HepG2 (cell line): ENCODE data around the gene DUXA. TPM values are rescaled to one million over a fixed set of nuclear protein-coding genes. Genes with fewer than 3 reads are reported as not detected.

Experiments used
- MAFK ChIP-seq, 2 experiments: IDR thresholded peaks in 1 of 2; conservative IDR thresholded peaks in 1 of 2; 2 replicates each; pipeline ENCODE4 v1.6.1; 2011; ENCODE audit warnings: improper control_type of control experiment in 2 of 2, low read length in 2 of 2
- MLX ChIP-seq: IDR thresholded peaks from 2 replicates; pipeline ENCODE4 v1.6.1; 2016
- NR0B2 ChIP-seq: sonication (generic); formaldehyde crosslinking; IDR thresholded peaks from 2 replicates; pipeline ENCODE4 v1.4.0; 2020; ENCODE audit warnings: mild to moderate bottlenecking, missing genetic modification reagents
- SRF ChIP-seq: IDR thresholded peaks from 2 replicates; pipeline ENCODE4 v1.6.1; 2011; ENCODE audit warnings: mild to moderate bottlenecking, low read depth, low read length, moderate library complexity
- SRY ChIP-seq: sonication (generic); formaldehyde crosslinking; IDR thresholded peaks from 2 replicates; pipeline ENCODE4 v1.8.0; 2022; ENCODE audit warnings: mild to moderate bottlenecking, missing genetic modification reagents
- THAP11 ChIP-seq: IDR thresholded peaks from 2 replicates; pipeline ENCODE4 v1.6.1; 2016; ENCODE audit warnings: missing biosample characterization, missing genetic modification reagents
- ZBTB21 ChIP-seq: sonication (generic); formaldehyde crosslinking; IDR thresholded peaks from 2 replicates; pipeline ENCODE4 v1.4.0; 2020; ENCODE audit warnings: missing genetic modification reagents
- ZBTB4 ChIP-seq: sonication (generic); formaldehyde crosslinking; IDR thresholded peaks from 2 replicates; pipeline ENCODE4 v1.4.0; 2020; ENCODE audit warnings: missing genetic modification reagents, mild to moderate bottlenecking, borderline replicate concordance
- ZHX2 ChIP-seq, 2 experiments: sonication (generic) in 1 of 2; formaldehyde crosslinking in 1 of 2; IDR thresholded peaks; 2 replicates each; pipeline versions ENCODE4 v1.6.1 to v1.9.0; 2014 to 2022; ENCODE audit warnings: antibody characterized with exemption in 1 of 2, borderline replicate concordance in 1 of 2, inconsistent platforms in 1 of 2, low read depth in 1 of 2, missing genetic modification reagents in 1 of 2
- ZNF558 ChIP-seq: sonication (generic); formaldehyde crosslinking; IDR thresholded peaks from 2 replicates; pipeline ENCODE4 v1.9.0; 2022; ENCODE audit warnings: mild to moderate bottlenecking, missing genetic modification reagents, borderline replicate concordance
- polyA plus RNA-seq, 8 experiments: library from polyadenylated mRNA; depleted of rRNA in 3 of 8; stranded (reverse) in 7 of 8; unstranded in 1 of 8; fragments of >200 nt; fragmentation: Illumina TruSeq in 4 of 8; extraction: Trizol in 4 of 8; gene quantifications; 2 replicates each; pipeline versions ENCODE4 v1.2.1 to v1.2.3, GENCODE V29; 2011 to 2016; ENCODE audit warnings: low read depth in 4 of 8, missing spikeins in 1 of 8, mixed read lengths in 1 of 8; ENCODE audit not compliant: insufficient read depth in 1 of 8
- total RNA-seq, 5 experiments: library from RNA; depleted of rRNA; stranded (reverse); fragments of >200 nt; fragmentation: Illumina TruSeq; extraction: Trizol; gene quantifications; 2 replicates each; pipeline ENCODE4 v1.2.3, GENCODE V29; 2016; ENCODE audit warnings: low read depth in 1 of 5

DUXA gene
- total and polyA plus RNA-seq, 2 of the 13 experiments (the other 11 are each of a cell fraction or from before 2014, with no cell fraction given), result not detected

- TF ChIP-seq ZBTB4 (CRISPR knock-in tag) (no peak), THAP11 (CRISPR knock-in tag) (no peak), SRF (no peak), ZBTB21 (CRISPR knock-in tag) (no peak), MLX (CRISPR knock-in tag) (no peak), SRY (CRISPR knock-in tag) (no peak), MAFK (conservative IDR thresholded peaks at IDR 0.05 in 1 of 2, IDR thresholded peaks at IDR 0.05 in 1 of 2; ENCODE audit: low read length in 2 of 2) (no peak), ZHX2 (IDR thresholded peaks at IDR 0.05; ENCODE audit: low read depth) (no peak), ZHX2 (CRISPR knock-in tag; IDR thresholded peaks at IDR 0.05; ENCODE audit: borderline replicate concordance) (no peak), NR0B2 (no peak), ZNF558 (no peak)
Measured at GRCh38 chr19:57192993-57193392, 25.7 kb upstream of the DUXA start (continued).
